Transverse colon (tissue), 4 donors: ENCODE data around the gene DNLZ.

Experiments used
- POLR2AphosphoS5 ChIP-seq, 3 donors: sonication (generic); formaldehyde crosslinking; IDR thresholded peaks; one replicate each; pipeline ENCODE4 v1.6.1; 2016; ENCODE audit warnings: antibody characterized with exemption in 3 of 3
- TF ChIP-seq, protein P1 (sequence below), 5 experiments: fragments of 200-600 bp in 3 of 5; fragments of 450-650 bp in 2 of 5; sonication (generic) in 3 of 5; IDR thresholded peaks; 1 replicate in 2 of 5; 2 replicates in 3 of 5; pipeline ENCODE4 v1.5.1; 2016 to 2017; ENCODE audit warnings: antibody characterized with exemption in 5 of 5, inconsistent platforms in 3 of 5, mild to moderate bottlenecking in 2 of 5, moderate library complexity in 1 of 5

- no peak for TF ChIP-seq POLR2AphosphoS5 (IDR thresholded peaks at IDR 0.05)
- TF ChIP-seq, protein P1, sequence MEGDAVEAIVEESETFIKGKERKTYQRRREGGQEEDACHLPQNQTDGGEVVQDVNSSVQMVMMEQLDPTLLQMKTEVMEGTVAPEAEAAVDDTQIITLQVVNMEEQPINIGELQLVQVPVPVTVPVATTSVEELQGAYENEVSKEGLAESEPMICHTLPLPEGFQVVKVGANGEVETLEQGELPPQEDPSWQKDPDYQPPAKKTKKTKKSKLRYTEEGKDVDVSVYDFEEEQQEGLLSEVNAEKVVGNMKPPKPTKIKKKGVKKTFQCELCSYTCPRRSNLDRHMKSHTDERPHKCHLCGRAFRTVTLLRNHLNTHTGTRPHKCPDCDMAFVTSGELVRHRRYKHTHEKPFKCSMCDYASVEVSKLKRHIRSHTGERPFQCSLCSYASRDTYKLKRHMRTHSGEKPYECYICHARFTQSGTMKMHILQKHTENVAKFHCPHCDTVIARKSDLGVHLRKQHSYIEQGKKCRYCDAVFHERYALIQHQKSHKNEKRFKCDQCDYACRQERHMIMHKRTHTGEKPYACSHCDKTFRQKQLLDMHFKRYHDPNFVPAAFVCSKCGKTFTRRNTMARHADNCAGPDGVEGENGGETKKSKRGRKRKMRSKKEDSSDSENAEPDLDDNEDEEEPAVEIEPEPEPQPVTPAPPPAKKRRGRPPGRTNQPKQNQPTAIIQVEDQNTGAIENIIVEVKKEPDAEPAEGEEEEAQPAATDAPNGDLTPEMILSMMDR (IDR thresholded peaks at IDR 0.05): no peak
These were observed 14.9 kb downstream of the DNLZ start for GRCh38 chr9:136348691-136349090.
